Measurements from ENCODE around the gene CPPED1.

DNA sequence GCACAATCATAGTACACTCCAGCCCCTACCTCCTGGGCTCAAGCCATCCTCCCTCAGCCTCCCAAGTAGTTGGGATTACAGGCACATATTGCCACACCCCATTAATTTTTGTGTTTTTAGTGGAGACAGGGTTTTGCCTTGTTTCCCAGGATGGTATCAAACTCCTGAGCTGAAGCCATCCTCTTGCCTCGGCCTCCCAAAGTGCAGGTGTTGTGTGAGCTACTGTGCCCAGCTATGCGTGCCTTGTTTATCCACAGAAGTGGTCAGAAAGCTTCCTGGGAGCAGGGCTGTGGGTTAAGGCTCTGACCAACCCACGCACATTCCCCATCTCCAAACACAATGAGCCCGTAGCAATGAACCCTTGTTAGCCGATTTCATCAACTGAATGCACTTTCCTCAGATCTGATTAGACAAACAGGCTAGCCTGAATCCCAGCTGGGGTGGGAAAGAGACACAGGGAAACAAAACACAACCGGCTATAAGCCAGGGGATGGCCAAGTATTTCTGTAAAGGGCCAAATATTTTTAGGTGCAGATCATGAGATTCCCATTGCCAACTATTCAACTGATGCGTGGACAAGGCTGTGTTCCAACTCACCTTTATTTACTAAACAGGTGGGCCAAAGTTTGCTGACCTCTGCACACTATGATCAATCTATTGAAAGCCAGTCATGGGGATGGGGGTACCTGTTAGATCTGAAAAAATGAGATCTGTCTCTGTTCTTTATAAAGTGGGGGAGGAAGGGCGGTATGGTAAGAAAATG is 193.6 kb downstream of the CPPED1 start:
- no peak for TF ChIP-seq POLR2AphosphoS5 (IDR thresholded peaks at IDR 0.05; ENCODE audit: low read depth, low read length)
- TF ChIP-seq SPI1 (IDR thresholded peaks at IDR 0.05; ENCODE audit: low read depth, low read length) = no peak
- TF ChIP-seq POLR2A (IDR thresholded peaks at IDR 0.05; ENCODE audit: low read depth, low read length) = no peak
- TF ChIP-seq TAF1 (IDR thresholded peaks at IDR 0.05; ENCODE audit: low read depth, low read length) = no peak
- TF ChIP-seq POU2F2 (IDR thresholded peaks at IDR 0.05; ENCODE audit: low read depth, low read length) = no peak
